ENCODE measurements around the gene CRYBA2. TPM values are rescaled to one million over a fixed set of nuclear protein-coding genes. Genes with fewer than 3 reads are reported as not detected.
A peak's percentile ranks its signal among the peaks of the same experiment; 100 is the strongest.

CRYBA2 gene
- total and polyA plus RNA-seq, 2 donors (not counting 3 experiments of a cell fraction or from before 2014, with no cell fraction given): not detected

GRCh38 chr2:218983263-218983933, 9.8 kb downstream of the CRYBA2 start:
- Histone ChIP-seq H3K27me3 (ENCODE audit: control insufficient read depth in 2 of 2, insufficient read depth in 2 of 2, low read length in 2 of 2) (peaks cover 59 to 72% of the 10 kb centered on the region in 2 experiments), H3K9me3 (replicated peaks; ENCODE audit: control insufficient read depth, insufficient read depth, low read length) (no peaks in the 10 kb centered on the region), H3K4me1 (ENCODE audit: control insufficient read depth, extremely low read depth, insufficient read depth, low read length) (peaks cover 15% of the 10 kb centered on the region), H3K79me2 (ENCODE audit: control insufficient read depth, insufficient read depth, low read length) (no peaks in the 10 kb centered on the region), H3K36me3 (ENCODE audit: control insufficient read depth in 2 of 2, extremely low read depth in 1 of 2, insufficient read depth in 2 of 2, low read length in 2 of 2) (no peaks in the 10 kb centered on the region), H3K4me3 (replicated peaks in 1 of 3; ENCODE audit: insufficient read depth in 1 of 3, low read depth in 1 of 3, low read length in 3 of 3) (no peak overlapping the region), H3K9ac (replicated peaks; ENCODE audit: extremely low read depth, insufficient read depth, low read length) (no peak overlapping the region), H4K20me1 (replicated peaks; ENCODE audit: control insufficient read depth, extremely low read depth, insufficient read depth, low read length) (no peaks in the 10 kb centered on the region), H3K4me2 (ENCODE audit: insufficient read depth, low read length) (no peak overlapping the region), H2AFZ (ENCODE audit: low read depth, low read length) (no peak overlapping the region), H3K27ac (ENCODE audit: insufficient read depth, low read depth, low read length) (no peak overlapping the region), H3K9me1 (replicated peaks; ENCODE audit: control insufficient read depth, extremely low read depth, insufficient read depth, low read length) (no peaks in the 10 kb centered on the region)
- TF ChIP-seq JUN (IDR thresholded peaks at IDR 0.05; ENCODE audit: borderline replicate concordance, insufficient read depth, insufficient read length, low read depth): no peak
- no peak for TF ChIP-seq FOS (IDR thresholded peaks at IDR 0.05; ENCODE audit: borderline replicate concordance, insufficient read depth, low read length)
- TF ChIP-seq EZH2 (IDR thresholded peaks at IDR 0.05; ENCODE audit: borderline replicate concordance, low read depth, low read length, severe bottlenecking): no peak
- TF ChIP-seq MYC (IDR thresholded peaks at IDR 0.05; ENCODE audit: low read depth, low read length): no peak
- TF ChIP-seq CTCF (IDR thresholded peaks at IDR 0.05; ENCODE audit: extremely low read depth in 1 of 2, insufficient read depth in 1 of 2, low read depth in 1 of 2, low read length in 2 of 2): no peak
- no peak for TF ChIP-seq POLR2A (IDR thresholded peaks at IDR 0.05; ENCODE audit: low read depth, low read length)
- TF ChIP-seq MAX (IDR thresholded peaks at IDR 0.05; ENCODE audit: insufficient read depth, insufficient read length): no peak
- no peak for TF ChIP-seq POLR2AphosphoS5 (IDR thresholded peaks at IDR 0.05; ENCODE audit: insufficient read depth, low read depth, low read length)
- no peak for TF ChIP-seq GATA2 (IDR thresholded peaks at IDR 0.05; ENCODE audit: insufficient read depth, insufficient read length, low read depth, low read length)
- dilution Hi-C loops (cut with MboI; ENCODE audit: extremely low pct_ligation_motif_present, low sequenced_read_pairs): no loop called here
- ChIA-PET CTCF (interaction anchor here (4.3 to 5.7 kb wide), 2 partner anchors 11 to 172 kb away, joined by 83 to 164 read pairs; partner anchors contain the start of gene CRYBA2), POLR2A (no interaction called here)
- no peak for DNase-seq (ENCODE audit: low read depth, low spot score)
- BruUV-seq (replicated peaks): no TSS peak
- intact Hi-C loops (cut with micrococcal nuclease): loop anchor here (5.0 kb wide), 4 partner anchors 74 to 314 kb away; no protein-coding TSS in a partner anchor
- peak; percentile 64 for FAIRE-seq
